A549 (cell line): ENCODE results near the gene LYZL1. TPM values are rescaled to one million over a fixed set of nuclear protein-coding genes. Genes with fewer than 3 reads are reported as not detected.
A peak's percentile ranks its signal among the peaks of the same experiment; 100 is the strongest.

Source experiments
- ATAC-seq, 2 experiments: fragments of 200-7000 bp in 1 of 2; fragments of >200 bp in 1 of 2; cut with Nextera tagmentation in 1 of 2; cut with Tn5 transposase in 1 of 2; 3 replicates each; pipeline versions ENCODE4 v1.8.0 to v1.9.1; 2018 to 2020; ENCODE audit warnings: mild to moderate bottlenecking in 1 of 2, moderate library complexity in 1 of 2
- CTCF ChIA-PET: fragments of 300-600 bp; sonication (Branson Sonifier 250); formaldehyde crosslinking; extraction: SDS; loops from one replicate; lab custom pipeline; 2021; ENCODE audit warnings: antibody characterized with exemption, inconsistent platforms; lab: Yijun Ruan, JAX
- POLR2A ChIA-PET: fragments of 350-600 bp; formaldehyde crosslinking; extraction: SDS; loops from one replicate; lab custom pipeline; 2021; ENCODE audit warnings: antibody characterized with exemption, inconsistent platforms; lab: Yijun Ruan, JAX
- DNase-seq, 2 experiments: peaks; one replicate each; pipeline versions ENCODE4 v3.0.0 to v3.0.0-alpha.2; 2011 to 2016; ENCODE audit warnings: low read depth in 1 of 2, low spot score in 1 of 2
- FAIRE-seq: peaks from 2 replicates; lab custom pipeline; 2011; peaks lifted over from hg19 to GRCh38; lab: Jason Lieb, UNC
- H3K27ac ChIP-seq, 2 experiments: fragments of >200 bp; sonication (Bioruptor Twin); formaldehyde crosslinking; 3 replicates each; pipeline ENCODE4 v1.5.1; 2016 to 2017
- H3K4me1 ChIP-seq: fragments of >200 bp; sonication (Bioruptor Twin); formaldehyde crosslinking; 3 replicates; pipeline ENCODE4 v1.6.1; 2016
- H3K4me2 ChIP-seq: fragments of >200 bp; sonication (Bioruptor Twin); formaldehyde crosslinking; 3 replicates; pipeline ENCODE4 v1.6.1; 2016
- H3K4me3 ChIP-seq: fragments of >200 bp; sonication (Bioruptor Twin); formaldehyde crosslinking; 3 replicates; pipeline ENCODE4 v1.5.1; 2016
- H3K9me3 ChIP-seq: fragments of >200 bp; sonication (Bioruptor Twin); formaldehyde crosslinking; 3 replicates; pipeline ENCODE4 v1.6.1; 2016
- CBX8 ChIP-seq: fragments of 200-600 bp; sonication (generic); IDR thresholded peaks from 2 replicates; pipeline ENCODE4 v1.6.1; 2016
- CEBPB ChIP-seq, 2 experiments: fragments of >200 bp in 1 of 2; sonication (Bioruptor Twin) in 1 of 2; formaldehyde crosslinking in 1 of 2; IDR thresholded peaks; 2 replicates each; pipeline ENCODE4 v1.6.1; 2012 to 2016
- CHD2 ChIP-seq: fragments of 150-350 bp; IDR thresholded peaks from 2 replicates; pipeline ENCODE4 v1.6.1; 2014; ENCODE audit warnings: low read length; ENCODE audit not compliant: partially characterized antibody
- CTCF ChIP-seq: fragments of >200 bp; sonication (Bioruptor Twin); formaldehyde crosslinking; IDR thresholded peaks from 3 replicates; pipeline ENCODE4 v1.5.1; 2016
- EHMT2 ChIP-seq: fragments of 200-600 bp; sonication (generic); IDR thresholded peaks from 2 replicates; pipeline ENCODE4 v1.6.1; 2016; ENCODE audit warnings: antibody characterized with exemption, low read depth, mild to moderate bottlenecking, moderate library complexity
- ELK1 ChIP-seq: fragments of 150-350 bp; IDR thresholded peaks from 2 replicates; pipeline ENCODE4 v1.6.1; 2014; ENCODE audit warnings: low read depth, mild to moderate bottlenecking, low read length
- HEYL ChIP-seq: fragments of 250-450 bp; sonication (Bioruptor Pico); IDR thresholded peaks from 2 replicates; pipeline ENCODE4 v1.8.0; 2021; ENCODE audit warnings: mild to moderate bottlenecking, moderate library complexity
- HMGXB4 ChIP-seq: fragments of 250-450 bp; sonication (Bioruptor Pico); IDR thresholded peaks from 2 replicates; pipeline ENCODE4 v1.5.0; 2021; ENCODE audit warnings: mild to moderate bottlenecking, moderate library complexity, borderline replicate concordance
- HOXA7 ChIP-seq: fragments of 250-450 bp; sonication (Bioruptor Pico); IDR thresholded peaks from 2 replicates; pipeline ENCODE4 v1.5.0; 2020; ENCODE audit warnings: mild to moderate bottlenecking, moderate library complexity
- HOXB5 ChIP-seq: fragments of 250-450 bp; sonication (Bioruptor Pico); IDR thresholded peaks from 2 replicates; pipeline ENCODE4 v1.5.0; 2020; ENCODE audit warnings: mild to moderate bottlenecking, moderate library complexity
- JUNB ChIP-seq: fragments of >200 bp; sonication (Bioruptor Twin); formaldehyde crosslinking; IDR thresholded peaks from 2 replicates; pipeline ENCODE4 v1.6.1; 2016
- NPAS2 ChIP-seq: fragments of 250-450 bp; sonication (Bioruptor Pico); IDR thresholded peaks from 2 replicates; pipeline ENCODE4 v1.8.0; 2022; ENCODE audit warnings: mild to moderate bottlenecking, moderate library complexity, borderline replicate concordance
- PHF8 ChIP-seq: fragments of 200-600 bp; sonication (generic); IDR thresholded peaks from 2 replicates; pipeline ENCODE4 v1.6.1; 2016; ENCODE audit warnings: low read depth, mild to moderate bottlenecking, antibody characterized with exemption, moderate library complexity, borderline replicate concordance
- POLR2A ChIP-seq: IDR thresholded peaks from 2 replicates; pipeline ENCODE4 v1.6.1; 2012; ENCODE audit warnings: mild to moderate bottlenecking, low read length
- RARB ChIP-seq: fragments of 250-450 bp; sonication (Bioruptor Pico); IDR thresholded peaks from 2 replicates; pipeline ENCODE4 v1.8.0; 2021; ENCODE audit warnings: mild to moderate bottlenecking, moderate library complexity
- RCOR1 ChIP-seq: fragments of 150-350 bp; IDR thresholded peaks from 2 replicates; pipeline ENCODE4 v1.6.1; 2014; ENCODE audit warnings: antibody characterized with exemption, low read length, low read depth
- REST ChIP-seq: fragments of 200-600 bp; sonication (generic); IDR thresholded peaks from 2 replicates; pipeline ENCODE4 v1.6.1; 2016; ENCODE audit warnings: antibody characterized with exemption, mild to moderate bottlenecking, moderate library complexity
- SMC3 ChIP-seq: fragments of >200 bp; sonication (Bioruptor Twin); formaldehyde crosslinking; IDR thresholded peaks from 3 replicates; pipeline ENCODE4 v1.6.1; 2018; ENCODE audit warnings: inconsistent platforms
- SREBF2 ChIP-seq: fragments of 450-650 bp; IDR thresholded peaks from 2 replicates; pipeline ENCODE4 v1.6.1; 2014; ENCODE audit warnings: mild to moderate bottlenecking, moderate library complexity
- USF2 ChIP-seq: fragments of 450-650 bp; IDR thresholded peaks from 2 replicates; pipeline ENCODE4 v1.6.1; 2014; ENCODE audit warnings: antibody characterized with exemption
- ZC3H11A ChIP-seq: fragments of 450-650 bp; IDR thresholded peaks from 2 replicates; pipeline ENCODE4 v1.6.1; 2014; ENCODE audit warnings: antibody characterized with exemption, mild to moderate bottlenecking
- ZFP36 ChIP-seq: fragments of 450-650 bp; IDR thresholded peaks from 2 replicates; pipeline ENCODE4 v1.6.1; 2014; ENCODE audit warnings: borderline replicate concordance; ENCODE audit not compliant: partially characterized antibody
- ZNF302 ChIP-seq: fragments of 250-450 bp; sonication (Bioruptor Pico); IDR thresholded peaks from 2 replicates; pipeline ENCODE4 v1.9.0; 2021; ENCODE audit warnings: inconsistent platforms, mild to moderate bottlenecking, moderate library complexity
- WGBS: methylation state at CpG from one replicate; pipeline ENCODE4 v1.1.6; 2017; ENCODE audit errors: missing lambda C conversion rate; 5-methylcytosine and 5-hydroxymethylcytosine counted together
- polyA plus RNA-seq, 4 experiments: library from polyadenylated mRNA; depleted of rRNA in 3 of 4; stranded (reverse); fragments of >200 nt; fragmentation: RNase III in 1 of 4; extraction: RNeasy Plus Mini Kit Qiagen cat#74134 plus additional on column Dnase treatment in 1 of 4; gene quantifications; 2 replicates in 3 of 4; 3 replicates in 1 of 4; pipeline ENCODE4 v1.2.3, GENCODE V29; 2011 to 2017

LYZL1 gene
- polyA plus RNA-seq, 2 of the 4 experiments (the other 2 are of a cell fraction): not detected

GRCh38 chr10:29315814-29316213 lies 26.9 kb downstream of the LYZL1 start:
- no peak for DNase-seq
- Histone ChIP-seq H3K4me3 (no peak overlapping the region), H3K4me1 (peaks cover 52% of the 10 kb centered on the region), H3K27ac (peak overlapping the region; percentile 37 to 62; a peak in 5 of 6 replicates), H3K9me3 (peaks cover 9% of the 10 kb centered on the region; the same call in 2 of the 3 replicates), H3K4me2 (no peak overlapping the region)
- no peak for FAIRE-seq
- TF ChIP-seq CHD2: no peak
- TF ChIP-seq PHF8: no peak
- TF ChIP-seq HOXB5 (CRISPR knock-in tag): no peak
- no peak for TF ChIP-seq USF2
- ChIA-PET CTCF (interaction anchor here (1.0 to 3.4 kb wide), 3 partner anchors 10 to 76 kb away, joined by 3 to 24 read pairs (median 4); no protein-coding TSS in a partner anchor), POLR2A (no interaction called here)
- ATAC-seq: no peak
- 91% methylated on average over 4 of the region's 5 CpGs for WGBS

GRCh38 chr10:29316308-29317026 lies 27.6 kb downstream of the LYZL1 start:
- CTCF ChIA-PET: interaction anchor here (1.0 to 3.4 kb wide), 7 partner anchors 9 to 652 kb away, joined by 3 to 24 read pairs (median 4); partner anchors contain the start of gene BAMBI
- no peak for FAIRE-seq

More at GRCh38 chr10:29316308-29317026, 27.6 kb downstream of the LYZL1 start:
- TF ChIP-seq RCOR1 (no peak), EHMT2 (no peak), JUNB (no peak), SREBF2 (no peak), CBX8 (no peak), ZC3H11A (no peak), HEYL (CRISPR knock-in tag) (no peak), ELK1 (no peak), SMC3 (no peak), RARB (no peak), CTCF (no peak), POLR2A (no peak), HMGXB4 (CRISPR knock-in tag) (no peak), ZNF302 (no peak), CEBPB (IDR thresholded peaks at IDR 0.05) (no peak), NPAS2 (CRISPR knock-in tag) (no peak), ZFP36 (no peak), HOXA7 (CRISPR knock-in tag) (no peak), REST (no peak)
- Histone ChIP-seq H3K9me3 (peaks cover 9% of the 10 kb centered on the region; the same call in 2 of the 3 replicates), H3K4me1 (peaks cover 57% of the 10 kb centered on the region), H3K4me3 (no peak overlapping the region), H3K27ac (peak overlapping the region; percentile 37 to 82; a peak in 5 of 6 replicates), H3K4me2 (no peak overlapping the region)
- whole genome bisulfite sequencing: 80% methylated on average over 8 of the region's 8 CpGs
- ATAC-seq: no peak
- POLR2A ChIA-PET: interaction anchor here (0.7 kb wide), 1 partner anchor 648 kb away, joined by 4 read pairs; no protein-coding TSS in a partner anchor
- DNase-seq: no peak
